ENCODE results near the gene DSN1. TPM values are rescaled to one million over a fixed set of nuclear protein-coding genes. Genes with fewer than 3 reads are reported as not detected.

Gene DSN1
- total RNA-seq, 1 donor from 2014 or later: 48.2 TPM

DNA sequence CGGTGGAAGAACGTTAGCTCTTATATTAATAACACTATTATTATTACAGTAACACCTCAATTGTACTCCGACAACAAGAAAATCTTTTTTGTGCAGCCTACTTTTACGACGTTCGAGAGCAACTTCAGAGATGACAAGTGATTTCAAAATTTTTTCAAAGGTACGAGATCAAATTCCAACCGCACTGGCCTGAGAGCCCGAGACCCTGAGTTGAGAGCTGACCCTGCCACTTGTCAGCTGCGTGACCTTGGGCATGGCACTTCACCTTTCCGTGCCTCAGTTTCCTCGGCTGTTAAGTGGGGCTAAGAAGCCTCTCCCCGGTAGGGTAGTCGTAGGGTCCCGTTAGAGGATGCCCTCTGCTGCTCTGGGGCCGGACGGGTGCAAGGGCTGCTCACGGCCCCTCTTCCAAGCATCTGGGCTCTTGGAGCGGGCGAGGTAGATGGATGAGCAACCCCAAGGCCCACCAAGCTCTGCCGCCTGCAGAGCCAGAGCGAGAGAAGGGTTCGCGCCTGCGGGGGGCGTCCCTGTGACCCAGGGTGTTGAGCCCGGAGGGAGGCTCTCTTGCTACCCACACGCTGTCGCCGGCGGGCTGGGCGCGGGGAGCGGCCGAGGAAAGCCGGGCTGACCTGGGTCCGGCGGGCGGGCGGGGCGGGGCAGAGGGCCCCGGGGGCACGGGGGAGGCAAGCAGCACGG lies 28.2 kb downstream of the DSN1 start:
- no peak overlapping the region for H3K27ac Mint-ChIP-seq
- H3K36me3 Mint-ChIP-seq: no peaks in the 10 kb centered on the region

DNA sequence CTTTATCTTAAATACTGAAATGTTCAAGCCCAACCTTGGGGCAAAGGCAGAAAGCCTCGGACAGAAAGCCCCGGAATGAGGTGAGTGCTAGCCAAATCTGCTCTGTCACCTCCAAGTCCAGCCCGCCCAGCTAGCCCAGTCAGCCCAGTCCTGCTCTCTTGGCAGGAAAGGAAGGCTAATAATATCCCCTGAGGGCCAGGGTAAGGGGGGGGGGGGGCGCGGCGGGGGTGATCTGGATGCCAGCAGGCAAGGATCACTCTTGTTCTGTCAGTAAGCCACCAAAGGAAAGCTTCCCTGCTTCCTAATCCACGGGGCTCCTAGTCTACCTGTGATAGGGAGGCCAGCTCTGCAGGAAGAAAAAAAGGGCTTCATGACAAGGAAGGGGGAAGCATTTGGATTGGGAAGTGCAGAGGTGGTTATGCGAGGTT lies 28.8 kb downstream of the DSN1 start:
- Mint-ChIP-seq H3K36me3 (no peaks in the 10 kb centered on the region), H3K4me3 (peak overlapping the region; percentile 94), H3K27me3 (ENCODE audit: insufficient read depth, low read depth) (peaks cover 6% of the 10 kb centered on the region), H3K27ac (no peak overlapping the region), H3K4me1 (peaks cover 20% of the 10 kb centered on the region), H3K9me3 (no peaks in the 10 kb centered on the region)
- H3K4me3 ChIP-seq: peak overlapping the region; percentile 81
- peaks cover 14% of the 10 kb centered on the region for H3K27me3 ChIP-seq
- peaks cover 20% of the 10 kb centered on the region for H3F3A ChIP-seq (ENCODE audit: low read depth)
- no peaks in the 10 kb centered on the region for H3K9me3 ChIP-seq (ENCODE audit: low read depth)
- TF ChIP-seq EZH2phosphoT487 (IDR thresholded peaks at IDR 0.05) (no peak), CTCF (IDR thresholded peaks at IDR 0.05) (no peak), EZH2 (IDR thresholded peaks at IDR 0.05) (no peak)
- peak overlapping the region; percentile 92 for H3K4me2 ChIP-seq
- no peak overlapping the region for H2AFZ ChIP-seq (replicated peaks)
- H3K36me3 ChIP-seq: no peaks in the 10 kb centered on the region
- H3K27ac ChIP-seq: no peak overlapping the region
- peak; percentile 21 for DNase-seq (ENCODE audit: low spot score)
- no peaks in the 10 kb centered on the region for H3K79me2 ChIP-seq (ENCODE audit: low read depth)
- peaks cover 5% of the 10 kb centered on the region for H4K20me1 ChIP-seq (ENCODE audit: low read depth)
- no peaks in the 10 kb centered on the region for H3K4me1 ChIP-seq
- H3K9ac ChIP-seq: no peak overlapping the region

More for the DNA sequence above, 28.2 kb downstream of the DSN1 start:
- H3K4me1 ChIP-seq: no peaks in the 10 kb centered on the region
- no peaks in the 10 kb centered on the region for H3K9me3 ChIP-seq (ENCODE audit: low read depth)
- H3K36me3 ChIP-seq: no peaks in the 10 kb centered on the region
- H3K4me3 Mint-ChIP-seq: peak overlapping the region; percentile 94
- TF ChIP-seq CTCF (IDR thresholded peaks at IDR 0.05): no peak
- no peak for TF ChIP-seq EZH2phosphoT487 (IDR thresholded peaks at IDR 0.05)
- no peak for TF ChIP-seq EZH2 (IDR thresholded peaks at IDR 0.05)
- peaks cover 20% of the 10 kb centered on the region for H3F3A ChIP-seq (ENCODE audit: low read depth)
- peaks cover 6% of the 10 kb centered on the region for H3K27me3 Mint-ChIP-seq (ENCODE audit: insufficient read depth, low read depth)
- H3K9me3 Mint-ChIP-seq: no peaks in the 10 kb centered on the region
- peak overlapping the region; percentile 81 for H3K4me3 ChIP-seq
- H3K79me2 ChIP-seq (ENCODE audit: low read depth): no peaks in the 10 kb centered on the region
- no peak overlapping the region for H3K27ac ChIP-seq
- peak; percentile 26 for DNase-seq (ENCODE audit: low spot score)
- H3K4me2 ChIP-seq: peak overlapping the region; percentile 92
- H3K27me3 ChIP-seq: peaks cover 14% of the 10 kb centered on the region
- H2AFZ ChIP-seq (replicated peaks): peak overlapping the region; percentile 91
- peaks cover 5% of the 10 kb centered on the region for H4K20me1 ChIP-seq (ENCODE audit: low read depth)
- H3K9ac ChIP-seq: no peak overlapping the region
- H3K4me1 Mint-ChIP-seq: peaks cover 20% of the 10 kb centered on the region

DNA sequence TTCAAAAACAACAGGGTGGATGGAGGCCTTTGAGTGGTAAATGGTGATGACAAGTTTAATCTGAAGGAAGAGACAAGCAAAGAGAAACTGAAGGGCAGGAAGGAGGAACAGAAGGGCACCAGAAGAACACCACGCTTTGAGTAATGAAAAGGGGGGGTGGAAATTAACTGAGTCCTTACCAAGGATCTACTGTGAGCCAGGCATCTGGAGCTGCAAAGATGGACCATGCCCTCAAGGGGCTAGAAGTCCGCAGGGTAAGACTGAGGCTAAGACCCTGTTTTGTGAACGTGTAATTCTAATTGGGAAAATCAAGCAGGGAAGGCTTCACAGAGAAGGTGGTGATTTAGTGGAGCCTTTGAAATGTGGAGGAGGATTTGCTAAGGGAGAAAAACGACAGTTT lies 29.3 kb downstream of the DSN1 start:
- no peak overlapping the region for H3K9ac ChIP-seq
- no peaks in the 10 kb centered on the region for H3K9me3 ChIP-seq (ENCODE audit: low read depth)
- H3K36me3 Mint-ChIP-seq: no peaks in the 10 kb centered on the region
- H3K4me3 Mint-ChIP-seq: peak overlapping the region; percentile 77
- no peak overlapping the region for H3K4me2 ChIP-seq
- no peaks in the 10 kb centered on the region for H3K9me3 Mint-ChIP-seq
- H3K27me3 Mint-ChIP-seq (ENCODE audit: insufficient read depth, low read depth): peaks cover 6% of the 10 kb centered on the region
- H3K36me3 ChIP-seq: no peaks in the 10 kb centered on the region
- peaks cover 20% of the 10 kb centered on the region for H3K4me1 Mint-ChIP-seq
- no peak overlapping the region for H3K4me3 ChIP-seq
- H3K27ac Mint-ChIP-seq: no peak overlapping the region
- peaks cover 14% of the 10 kb centered on the region for H3K27me3 ChIP-seq
- no peaks in the 10 kb centered on the region for H3K4me1 ChIP-seq
- H2AFZ ChIP-seq (replicated peaks): no peak overlapping the region
- H3K79me2 ChIP-seq (ENCODE audit: low read depth): no peaks in the 10 kb centered on the region
- DNase-seq (ENCODE audit: low spot score): no peak
- TF ChIP-seq CTCF (IDR thresholded peaks at IDR 0.05): no peak
- no peak for TF ChIP-seq EZH2 (IDR thresholded peaks at IDR 0.05)
- no peak for TF ChIP-seq EZH2phosphoT487 (IDR thresholded peaks at IDR 0.05)
- H3F3A ChIP-seq (ENCODE audit: low read depth): peaks cover 20% of the 10 kb centered on the region
- peaks cover 5% of the 10 kb centered on the region for H4K20me1 ChIP-seq (ENCODE audit: low read depth)
- H3K27ac ChIP-seq: no peak overlapping the region
